ENCODE data around the gene TTYH1.
"Not testable (repeated sequence)": the region's sequence is repeated elsewhere in the genome, so short reads cannot be mapped to it uniquely, and the experiment has no call there.

TTYH1 gene

DNA sequence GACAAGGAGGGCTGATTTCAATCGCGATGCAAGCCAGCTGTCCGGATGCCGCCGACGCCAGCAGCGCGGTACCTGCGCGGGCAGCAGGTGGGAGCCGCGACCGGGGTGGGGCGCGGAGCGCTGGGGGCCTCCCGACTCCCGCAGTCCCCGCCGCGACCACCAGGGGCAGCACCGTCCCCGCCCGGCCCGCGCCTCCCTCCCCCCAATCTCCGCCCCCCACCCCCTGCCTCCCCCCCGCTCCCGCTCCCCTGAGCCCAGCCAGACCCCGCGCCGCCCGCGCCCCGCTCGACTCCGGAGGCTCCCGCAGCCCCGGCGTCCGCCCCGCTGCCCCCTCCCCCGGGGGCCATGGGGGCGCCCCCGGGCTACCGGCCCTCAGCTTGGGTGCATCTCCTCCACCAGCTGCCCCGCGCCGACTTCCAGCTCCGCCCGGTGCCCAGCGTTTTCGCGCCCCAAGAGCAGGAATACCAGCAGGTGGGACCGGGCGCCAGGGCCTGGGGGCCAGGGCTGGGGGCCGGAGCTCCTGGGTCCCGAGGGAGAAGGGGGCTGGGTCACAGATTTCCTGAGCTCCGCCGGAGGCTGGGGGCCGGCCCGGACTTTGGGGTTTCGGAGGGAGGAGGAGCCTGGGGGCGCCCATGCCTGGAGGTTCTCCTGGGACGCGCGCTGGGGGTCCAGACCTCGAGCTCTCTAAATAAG, at the start of gene TTYH1:
TSS of gene TTYH1 (plus strand) at position 257 of the 693 bp plus-strand sequence. CDS start at position 346, 89 bp downstream.
- in situ Hi-C loops (cut with MboI; ENCODE audit: low sequenced_read_pairs), result no loop called here

DNA sequence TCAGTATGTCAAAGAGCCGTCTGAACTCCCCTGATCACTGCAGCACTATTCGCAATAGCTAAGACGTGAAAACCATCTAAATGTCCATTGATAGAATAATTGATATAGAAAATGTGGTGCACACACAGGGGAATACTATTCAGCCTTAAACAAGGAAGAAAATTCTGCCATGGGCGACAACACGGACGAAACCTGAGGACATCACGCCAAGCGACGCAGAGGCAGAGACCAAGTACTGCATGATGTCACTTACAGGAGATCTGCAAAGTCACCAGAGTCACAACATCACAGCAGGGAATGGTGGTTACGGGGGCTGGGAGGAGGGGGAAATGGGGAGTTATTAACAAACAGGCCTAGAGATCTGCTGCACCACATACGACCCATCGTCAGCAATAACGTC, 49.5 kb upstream of the TTYH1 start:
- in situ Hi-C loops (cut with MboI; ENCODE audit: low sequenced_read_pairs), result not testable (repeated sequence)

DNA sequence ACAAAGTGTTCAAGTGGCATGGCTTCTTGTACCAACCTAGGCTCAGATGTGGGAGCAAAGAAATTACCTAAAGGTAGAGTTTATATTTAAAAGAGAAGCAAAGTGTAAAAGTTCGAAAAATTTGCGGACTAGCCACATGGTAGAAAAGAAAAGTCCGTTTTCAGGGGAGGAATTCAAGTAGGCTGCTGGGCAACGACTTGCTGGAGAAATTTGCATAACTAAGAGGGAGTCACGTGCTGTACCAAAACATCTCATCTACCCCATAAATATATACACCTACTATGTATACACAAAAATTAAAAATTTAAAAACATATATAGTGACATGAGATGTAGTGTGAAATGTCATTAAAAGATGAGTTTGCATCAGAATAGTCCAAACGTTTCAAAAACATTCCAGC, 48.5 kb upstream of the TTYH1 start:
- in situ Hi-C loops (cut with MboI; ENCODE audit: low sequenced_read_pairs), result no loop called here

DNA sequence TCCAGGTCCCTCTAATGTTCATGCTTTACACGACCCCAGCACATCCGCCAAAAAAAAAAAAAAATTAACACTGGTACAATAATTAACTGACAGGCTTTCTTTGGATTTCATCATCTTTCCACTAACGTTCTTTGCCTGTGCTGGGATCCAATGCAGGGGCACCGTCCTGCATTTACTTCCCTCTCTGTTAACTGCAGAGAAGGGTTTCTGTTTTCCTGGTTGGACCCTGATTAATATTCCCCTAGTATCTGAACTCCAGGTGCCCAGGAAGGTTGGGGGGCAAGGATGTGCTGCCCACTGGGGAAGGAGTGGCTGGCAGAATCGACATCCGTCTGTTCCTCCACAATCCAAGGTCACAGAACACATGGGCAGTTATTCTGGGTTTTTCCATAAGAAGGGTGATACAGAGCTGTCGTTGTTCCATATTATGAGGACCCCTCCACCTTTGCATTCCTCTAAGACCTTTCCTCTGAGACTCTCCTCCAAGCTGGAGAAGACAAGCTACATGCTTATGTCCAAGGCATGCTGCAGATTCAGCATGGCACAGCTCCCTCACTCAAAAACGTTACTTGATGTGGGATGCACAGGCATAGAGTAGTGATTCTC, 46.1 kb upstream of the TTYH1 start:
- in situ Hi-C loops (cut with MboI; ENCODE audit: low sequenced_read_pairs), result no loop called here

DNA sequence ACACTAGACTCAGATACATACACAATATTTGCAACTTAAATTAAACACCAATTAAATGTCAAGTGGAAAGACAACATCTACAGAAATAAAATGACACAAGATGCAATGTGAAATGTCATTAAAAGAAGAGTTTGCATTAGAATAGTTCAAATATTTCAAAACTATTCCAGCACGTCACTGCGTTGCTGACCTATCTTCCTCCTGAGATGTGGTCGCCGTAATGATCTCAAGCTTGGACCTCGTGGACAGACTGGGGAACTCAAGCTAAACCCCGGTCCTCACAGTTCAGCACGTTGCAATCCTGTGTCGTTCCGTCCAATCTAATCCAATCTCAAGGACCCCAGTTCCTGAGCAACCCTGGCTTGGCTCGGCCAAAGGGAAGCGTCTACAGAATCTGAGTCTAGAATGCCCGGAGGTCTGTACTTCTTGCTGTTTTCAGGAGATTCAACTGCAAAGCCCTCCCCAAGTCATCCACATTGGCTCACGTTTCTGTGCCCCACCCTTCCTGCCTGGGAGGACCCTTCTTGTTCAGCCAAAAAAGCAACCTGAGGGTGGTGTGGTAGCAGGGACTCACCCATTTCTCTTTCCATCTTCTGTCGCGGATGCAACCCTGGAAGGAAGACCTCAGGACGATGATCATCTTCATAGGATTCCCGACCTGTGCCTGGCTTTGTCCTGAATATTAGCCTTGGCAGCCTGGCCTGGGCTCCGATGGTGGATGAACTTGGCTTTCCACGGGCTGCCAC, 45.4 kb upstream of the TTYH1 start:
- in situ Hi-C loops (cut with MboI; ENCODE audit: low sequenced_read_pairs), result not testable (repeated sequence)

DNA sequence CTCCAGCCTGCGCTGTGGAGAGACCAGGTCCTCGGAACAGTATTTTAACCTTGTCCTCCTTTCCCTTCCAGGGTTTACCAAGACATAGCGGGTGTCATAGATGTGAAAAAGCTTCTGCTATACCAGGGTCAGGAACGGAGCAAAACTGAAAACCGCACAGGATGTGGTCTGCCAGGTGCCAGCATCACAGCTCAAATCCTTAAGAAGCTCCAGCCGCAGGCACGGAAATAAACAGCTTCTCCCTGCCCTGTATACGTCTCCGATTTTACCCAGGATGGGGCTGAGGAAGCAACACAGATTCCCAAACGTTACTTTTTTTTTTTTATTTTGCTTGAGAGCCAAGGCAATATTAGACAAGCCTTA, 44.8 kb upstream of the TTYH1 start:
- in situ Hi-C loops (cut with MboI; ENCODE audit: low sequenced_read_pairs), result not testable (repeated sequence)

DNA sequence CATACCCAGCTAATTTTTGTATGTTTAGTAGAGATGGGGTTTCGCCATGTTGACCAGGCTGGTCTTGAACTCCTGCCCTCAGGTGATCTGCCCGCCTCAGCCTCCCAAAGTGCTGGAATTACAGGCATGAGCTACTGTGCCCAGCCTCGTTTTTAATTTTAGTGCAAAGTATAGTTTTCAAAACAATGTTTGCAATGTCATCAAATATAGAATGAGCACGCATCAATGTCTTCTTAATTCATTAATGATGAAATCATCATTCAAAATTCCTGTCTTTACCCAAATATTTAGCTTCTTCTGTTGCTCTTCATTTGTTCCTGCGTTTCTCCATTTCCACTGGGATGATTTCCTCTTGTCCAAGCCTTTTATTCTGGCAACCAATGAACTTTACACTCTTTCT, 43.8 kb upstream of the TTYH1 start:
- in situ Hi-C loops (cut with MboI; ENCODE audit: low sequenced_read_pairs), result not testable (repeated sequence)

DNA sequence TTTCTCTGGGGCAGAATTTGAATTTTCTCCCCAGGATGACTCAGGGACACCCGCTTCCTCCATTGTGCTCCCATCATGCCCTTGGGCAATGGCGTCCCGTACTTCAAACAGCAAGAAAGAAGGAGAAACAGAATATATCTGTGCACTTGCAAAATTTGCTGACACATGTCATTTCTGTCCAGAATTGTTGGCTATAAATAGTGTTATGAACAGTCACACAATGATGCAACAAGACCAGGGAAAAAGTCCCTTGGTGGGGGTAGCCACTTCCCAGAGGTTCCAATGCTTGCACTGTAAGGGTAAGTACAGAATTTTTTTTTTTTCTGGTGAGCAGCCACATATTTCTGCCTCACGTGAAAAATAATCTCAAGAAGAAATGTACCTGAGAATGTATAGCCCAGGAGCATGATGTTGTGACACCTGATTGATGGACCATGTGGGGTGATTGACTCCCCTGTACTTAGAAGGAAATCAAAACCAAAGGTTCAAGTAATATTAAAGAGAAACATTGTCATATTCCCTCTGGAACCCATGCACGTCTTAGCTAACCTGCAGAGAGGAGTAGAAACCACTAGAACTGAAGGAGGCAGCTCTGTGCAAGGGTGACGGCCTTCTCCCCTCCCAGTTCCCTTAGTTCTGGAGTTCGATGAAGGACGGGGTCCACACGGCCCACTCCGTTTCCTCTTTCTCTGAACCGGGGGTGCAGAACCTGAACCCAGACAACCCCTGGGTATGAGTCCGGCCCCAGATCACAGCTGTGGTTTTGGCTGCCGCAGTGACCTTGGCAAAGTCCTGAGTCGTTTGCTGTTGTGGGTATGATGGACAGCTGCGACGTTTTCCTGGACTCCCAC, 41.3 kb upstream of the TTYH1 start:
- in situ Hi-C loops (cut with MboI; ENCODE audit: low sequenced_read_pairs), result no loop called here

DNA sequence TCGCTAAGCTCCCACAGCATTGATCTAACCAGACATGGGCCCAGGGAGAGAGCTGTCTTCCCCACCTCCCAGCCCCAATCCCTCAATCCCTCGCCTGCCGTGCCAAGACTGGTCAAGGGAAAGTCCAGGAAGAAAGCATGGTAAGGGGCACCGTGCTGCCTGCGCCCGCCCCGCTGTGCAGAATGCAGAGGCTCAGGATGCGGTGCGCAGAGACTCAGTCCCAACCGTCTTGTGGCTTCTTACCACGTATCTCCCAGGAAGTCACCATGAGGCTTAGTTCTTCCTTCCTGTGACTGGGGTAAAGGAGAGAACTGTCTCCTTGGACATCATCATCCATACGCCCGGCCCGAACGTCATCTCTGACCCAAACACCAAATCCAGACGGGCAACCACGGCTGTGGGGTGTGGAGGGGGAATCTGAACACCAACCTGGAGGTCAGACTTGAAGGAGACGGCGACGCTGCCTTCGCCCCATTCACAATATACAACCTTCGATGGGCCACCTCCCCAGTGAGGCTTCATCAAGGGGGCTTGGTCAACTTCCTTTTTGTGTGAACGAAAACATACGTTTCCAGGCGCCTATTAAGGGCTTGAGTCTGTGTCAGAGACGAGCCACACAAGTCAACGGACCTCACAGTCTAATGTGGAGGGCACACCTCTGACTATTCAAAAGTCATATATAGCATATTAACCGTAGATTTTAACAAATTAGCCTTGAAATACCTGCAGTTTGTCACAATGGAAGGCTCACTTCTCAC, 39.9 kb upstream of the TTYH1 start:
- in situ Hi-C loops (cut with MboI; ENCODE audit: low sequenced_read_pairs), result not testable (repeated sequence)

DNA sequence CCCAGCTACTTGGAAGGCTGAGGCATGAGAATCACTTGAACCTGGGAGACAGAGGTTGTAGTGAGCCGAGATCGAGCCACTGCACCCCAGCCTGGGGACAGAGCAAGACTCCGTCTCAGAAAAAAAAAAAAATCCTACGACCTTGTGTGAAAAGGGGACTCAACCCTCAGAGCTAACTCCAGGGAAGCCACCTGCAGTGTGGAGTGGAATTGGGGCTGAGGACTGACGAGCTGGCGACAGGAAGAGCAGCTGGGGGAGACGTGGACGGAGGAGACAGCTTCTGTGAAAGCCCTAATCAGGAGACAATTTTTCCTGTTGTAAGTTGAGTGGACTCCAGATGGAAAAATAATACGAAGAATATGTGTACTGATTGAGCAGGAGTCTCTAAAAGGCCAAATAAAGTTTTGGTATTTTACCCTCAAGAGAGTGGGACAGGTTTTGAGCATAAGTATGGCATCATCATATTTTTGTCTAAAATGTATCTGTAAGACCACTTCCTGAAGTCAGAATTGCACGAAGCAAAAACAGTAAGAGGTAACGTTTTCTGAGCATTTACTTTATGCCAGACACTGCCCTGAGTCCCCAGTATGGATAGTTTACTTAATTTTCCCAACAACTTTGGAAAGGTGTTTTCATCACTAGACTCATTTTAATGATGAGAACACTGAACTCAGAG, 38.5 kb upstream of the TTYH1 start:
- in situ Hi-C loops (cut with MboI; ENCODE audit: low sequenced_read_pairs), result no loop called here

DNA sequence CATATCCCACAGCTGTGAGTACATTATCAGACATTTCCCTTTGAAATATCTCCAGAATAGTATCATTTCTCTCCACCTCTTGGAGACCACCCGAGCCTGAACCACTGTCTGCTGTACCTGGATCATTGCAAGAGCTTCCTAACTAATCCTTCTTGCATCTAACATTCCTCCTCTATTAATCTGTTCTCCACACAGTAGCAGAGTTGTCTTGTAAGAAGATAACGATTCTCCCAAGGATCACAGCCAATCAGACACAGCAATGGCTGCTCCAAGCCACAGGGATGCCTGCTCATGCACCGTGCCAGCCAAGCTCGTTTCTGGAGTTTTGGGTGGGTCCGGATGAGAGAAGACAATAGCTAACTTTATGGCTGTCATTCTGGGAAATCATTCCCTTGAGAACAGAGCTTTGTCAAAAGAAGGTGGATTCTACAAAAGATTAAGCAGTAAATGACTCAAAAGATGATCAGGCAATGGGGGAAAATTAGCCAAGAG, 36.0 kb upstream of the TTYH1 start:
- in situ Hi-C loops (cut with MboI; ENCODE audit: low sequenced_read_pairs), result no loop called here

DNA sequence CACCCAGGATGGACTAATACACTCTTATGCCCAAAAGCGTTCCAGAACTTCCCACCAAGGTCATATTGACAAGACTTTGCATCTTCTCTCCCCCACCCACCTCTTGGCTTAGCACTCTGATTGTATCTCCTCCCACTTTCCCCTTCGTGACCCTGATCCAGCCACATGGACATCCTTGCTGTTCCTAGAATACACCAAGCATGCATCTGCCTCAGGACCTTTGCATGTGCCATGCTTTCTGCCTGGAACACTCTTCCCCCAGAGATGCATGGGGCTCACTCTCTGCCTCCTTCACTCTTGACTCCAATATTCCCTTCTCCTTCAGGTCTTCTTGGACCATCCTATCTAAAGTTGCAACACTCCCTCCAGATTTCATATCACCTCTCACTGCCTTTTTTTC, 34.4 kb upstream of the TTYH1 start:
- in situ Hi-C loops (cut with MboI; ENCODE audit: low sequenced_read_pairs), result no loop called here

DNA sequence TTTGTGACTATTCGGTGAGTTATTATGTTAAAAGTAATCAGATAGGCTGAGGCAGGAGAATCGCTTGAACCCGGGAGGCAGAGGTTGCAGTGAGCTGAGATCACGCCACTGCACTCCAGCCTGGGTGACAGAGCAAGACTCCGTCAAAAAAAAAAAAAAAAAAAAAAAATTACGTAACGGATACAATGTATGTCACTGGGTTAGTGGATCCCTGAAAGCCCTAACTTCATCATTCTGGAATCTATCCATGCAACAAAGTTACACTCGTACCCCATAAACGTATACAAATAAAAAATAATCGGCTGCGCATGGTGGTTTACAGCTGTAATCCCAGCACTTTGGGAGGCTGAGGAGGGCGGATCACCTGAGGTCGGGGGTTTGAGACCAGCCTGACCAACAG, 33.2 kb upstream of the TTYH1 start:
- in situ Hi-C loops (cut with MboI; ENCODE audit: low sequenced_read_pairs), result not testable (repeated sequence)

DNA sequence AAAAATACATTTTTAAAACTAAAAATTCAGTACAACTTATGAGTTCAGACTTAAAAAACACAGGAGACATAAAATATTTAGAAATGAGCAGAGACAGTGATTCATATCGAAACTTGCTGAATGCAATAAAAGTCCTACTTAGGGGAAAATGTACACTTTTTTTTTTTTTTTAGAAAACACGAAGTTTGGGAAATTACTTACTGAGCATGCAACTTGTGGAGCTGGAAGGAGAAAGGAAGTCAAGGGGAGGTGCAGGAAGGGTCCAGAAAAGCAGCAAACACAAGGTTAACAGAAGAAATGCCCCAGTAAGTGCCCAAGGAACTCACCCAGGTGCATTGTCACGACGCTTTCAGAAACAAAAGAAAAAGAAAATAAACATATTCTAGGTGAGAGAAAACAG, 31.9 kb upstream of the TTYH1 start:
- in situ Hi-C loops (cut with MboI; ENCODE audit: low sequenced_read_pairs), result no loop called here

DNA sequence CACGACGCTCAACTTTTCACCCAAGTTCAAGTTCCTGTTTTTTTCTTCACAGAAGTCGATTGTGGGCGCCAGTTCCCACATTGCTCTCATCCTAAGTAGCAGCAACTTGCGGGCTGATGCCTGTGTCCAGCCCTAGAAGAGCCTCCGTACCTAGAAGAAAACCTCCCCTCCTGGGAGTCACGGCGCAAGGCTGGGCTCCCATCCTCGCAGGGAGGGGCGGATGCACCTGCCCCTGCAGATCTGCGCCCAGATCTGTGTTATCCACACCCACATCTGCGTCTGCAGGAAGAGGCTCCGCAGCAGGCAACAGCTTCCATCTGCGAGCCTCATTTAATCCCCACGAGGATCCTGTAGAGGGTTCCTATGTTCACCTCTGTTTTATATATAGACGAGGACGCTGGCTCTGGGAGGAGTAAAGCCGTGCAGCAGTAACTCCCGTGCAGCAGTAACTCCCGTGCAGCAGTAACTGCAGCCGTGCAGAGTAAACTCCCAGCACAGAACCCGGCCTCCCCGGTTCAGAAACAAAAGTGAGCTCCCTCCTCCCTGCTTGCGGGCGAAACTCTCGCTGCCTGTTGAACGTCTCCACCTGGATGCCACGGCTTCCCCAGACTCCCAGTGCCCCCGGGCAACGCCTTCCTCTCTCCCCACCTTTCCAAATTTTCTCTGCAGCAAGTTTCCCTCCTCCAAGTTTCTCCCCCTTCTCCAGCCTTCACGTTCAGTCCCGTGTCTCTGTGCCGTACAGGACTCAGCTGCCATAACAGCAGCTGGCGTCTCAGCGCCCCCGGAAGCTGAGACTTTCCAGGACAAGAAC, 27.1 kb upstream of the TTYH1 start:
- in situ Hi-C loops (cut with MboI; ENCODE audit: low sequenced_read_pairs), result no loop called here

DNA sequence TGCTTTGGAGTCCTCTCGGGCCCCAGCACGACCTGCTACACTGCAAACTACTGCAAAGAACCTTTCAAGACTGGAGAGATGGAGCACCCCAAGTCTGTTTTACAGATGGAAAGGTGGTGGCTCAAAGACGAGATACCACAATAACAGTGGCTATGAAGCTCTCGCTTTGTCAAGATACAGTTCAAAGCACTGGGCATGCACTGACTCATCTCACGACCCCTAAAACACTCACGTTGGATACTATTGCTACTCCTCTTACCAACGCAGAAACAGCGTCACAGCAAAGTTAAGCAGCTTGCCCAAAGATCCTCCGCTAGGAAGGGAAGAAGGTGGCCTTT, 26.5 kb upstream of the TTYH1 start:
- in situ Hi-C loops (cut with MboI; ENCODE audit: low sequenced_read_pairs), result no loop called here

DNA sequence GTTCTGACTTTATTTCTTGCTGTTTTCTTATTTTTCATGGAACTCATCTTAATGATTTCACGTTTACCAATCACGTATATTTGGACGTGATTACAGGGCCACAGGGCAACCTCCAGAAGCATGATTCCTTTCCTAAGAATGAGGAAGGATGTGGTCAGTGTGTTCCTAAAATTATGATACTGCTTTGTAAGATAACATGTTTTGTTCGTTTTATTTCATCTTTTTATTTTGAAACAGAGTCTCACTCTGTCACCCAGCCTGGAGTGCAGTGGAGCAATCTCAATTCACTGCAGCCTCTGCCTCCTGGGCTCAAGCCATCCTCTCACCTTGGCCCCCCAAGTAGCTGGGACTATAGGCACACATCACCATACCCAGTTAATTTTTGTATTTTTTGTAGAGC, 25.7 kb upstream of the TTYH1 start:
- in situ Hi-C loops (cut with MboI; ENCODE audit: low sequenced_read_pairs), result no loop called here

DNA sequence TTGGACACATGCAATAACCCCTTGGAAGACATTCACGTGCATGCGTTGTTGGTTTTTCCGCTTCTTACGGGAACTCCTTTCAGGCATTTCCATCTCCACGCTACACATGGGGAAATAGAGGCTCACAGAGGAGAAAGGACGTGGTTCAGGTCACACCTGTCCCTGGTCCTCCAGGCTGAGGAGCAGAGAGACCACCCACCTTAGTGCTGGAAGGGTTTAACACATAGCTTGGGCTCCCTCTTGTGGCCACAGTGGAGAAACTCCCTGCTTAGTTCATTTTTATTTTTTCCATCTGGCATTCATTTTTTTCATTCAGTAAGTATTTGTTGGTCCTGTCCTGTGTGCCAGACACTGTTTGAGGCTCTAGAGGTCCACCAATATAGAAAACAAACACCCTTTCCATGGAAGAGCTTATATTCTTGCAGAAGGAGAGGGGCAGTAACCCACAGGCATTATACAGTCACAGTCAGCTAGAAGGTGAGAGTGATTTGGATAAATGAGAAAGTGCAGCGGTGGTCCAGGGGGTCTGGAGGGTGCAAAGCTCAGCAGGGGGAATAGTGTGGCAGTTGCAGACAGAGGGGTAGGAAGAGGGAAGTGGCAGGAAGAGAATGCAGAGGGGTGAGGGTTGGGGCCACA, 24.2 kb upstream of the TTYH1 start:
- in situ Hi-C loops (cut with MboI; ENCODE audit: low sequenced_read_pairs), result no loop called here

DNA sequence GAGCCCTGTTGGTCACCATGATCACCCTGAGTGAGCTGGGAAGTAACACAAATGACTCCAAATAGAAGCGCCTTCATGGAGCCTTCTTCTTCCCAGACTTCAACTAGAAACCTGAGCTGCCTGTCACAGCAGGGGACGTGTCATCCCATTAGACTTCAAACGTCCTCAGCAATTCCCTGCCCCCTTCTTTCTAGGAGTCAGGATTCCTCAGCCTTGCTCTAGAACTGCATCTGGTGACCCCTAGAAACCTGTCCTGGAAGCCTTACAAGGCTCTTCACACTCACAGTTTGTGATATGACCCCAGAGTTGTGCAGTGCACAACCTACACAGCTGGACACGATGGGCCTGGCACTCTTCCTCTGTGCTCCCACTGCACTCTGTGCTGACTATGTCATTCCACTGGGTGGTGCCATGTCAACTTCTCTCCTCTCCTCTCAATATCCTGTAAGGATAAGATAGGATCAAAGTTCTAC, 23.6 kb upstream of the TTYH1 start:
- in situ Hi-C loops (cut with MboI; ENCODE audit: low sequenced_read_pairs), result no loop called here
